Activated CD4-positive, alpha-beta T cell treated with anti-CD3 and anti-CD28 coated beads, Interleukin-10, Interleukin-2, amounts not matched to agents 100 ng/mL and 50 ng/mL, durations not matched to agents 16 hours and 8 hours (primary cell): ENCODE data around the gene SLC13A3.

Experiments
- DNase-seq: peaks from one replicate; pipeline ENCODE4 v3.0.0-alpha.2; 2020

Gene SLC13A3

GRCh38 chr20:46552460-46553420 lies 98.5 kb downstream of the SLC13A3 start:
- DNase-seq: peak; percentile 89

- no peak for DNase-seq
Observed at GRCh38 chr20:46551522-46552381, 99.5 kb downstream of the SLC13A3 start.

GRCh38 chr20:46550461-46550860 lies 100.8 kb downstream of the SLC13A3 start, which contains the start of gene OCSTAMP:
OCSTAMP (minus strand) TSS chr20:46550654; CDS start chr20:46550560, 94 bp downstream.
- DNase-seq: no peak

- DNase-seq: peak; percentile 21
Observed at GRCh38 chr20:46549188-46549972, 101.9 kb downstream of the SLC13A3 start.

DNA sequence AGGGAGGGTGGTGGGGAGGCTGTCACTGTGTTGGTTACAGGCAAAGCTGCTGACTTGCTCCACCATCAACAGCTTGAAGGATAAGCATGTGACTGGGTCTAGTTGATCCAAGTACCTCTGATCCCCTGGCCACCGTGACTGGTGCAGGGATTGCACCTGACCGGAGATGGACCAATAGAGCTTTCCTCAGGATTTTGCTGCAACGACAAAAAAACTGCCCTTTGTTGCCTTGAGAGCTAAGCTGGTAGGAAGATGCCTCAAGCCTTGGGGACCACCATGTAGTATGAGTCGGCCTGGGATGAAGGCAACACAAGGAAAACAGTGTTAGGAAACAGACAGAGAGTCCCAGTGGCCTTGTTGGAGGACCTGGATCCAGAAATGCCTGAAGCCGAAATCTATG lies 102.6 kb downstream of the SLC13A3 start:
- DNase-seq: no peak

GRCh38 chr20:46547995-46548394 lies 103.3 kb downstream of the SLC13A3 start:
- no peak for DNase-seq

GRCh38 chr20:46546936-46547335 lies 104.3 kb downstream of the SLC13A3 start:
- peak; percentile 69 for DNase-seq

GRCh38 chr20:46546298-46546697 lies 105.0 kb downstream of the SLC13A3 start:
- peak; percentile 33 for DNase-seq

DNA sequence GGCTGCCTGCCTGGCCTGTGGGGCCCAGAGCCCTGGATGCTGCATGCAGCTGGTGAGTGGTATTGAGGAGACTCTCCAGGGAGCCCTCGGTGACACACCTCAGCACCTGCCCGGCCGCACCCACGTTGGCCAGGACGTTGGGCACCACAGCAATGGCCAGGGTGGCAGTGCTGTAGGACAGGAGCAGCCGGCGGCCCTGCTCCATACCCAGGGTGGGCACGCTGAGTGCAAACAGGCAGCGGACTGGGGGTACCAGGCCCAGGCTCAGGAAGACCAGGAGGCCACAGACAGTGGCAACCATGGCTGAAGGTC lies 105.5 kb downstream of the SLC13A3 start:
- DNase-seq: no peak

- peak; percentile 93 for DNase-seq
Observed at GRCh38 chr20:46545077-46545826, 106.0 kb downstream of the SLC13A3 start.

DNA sequence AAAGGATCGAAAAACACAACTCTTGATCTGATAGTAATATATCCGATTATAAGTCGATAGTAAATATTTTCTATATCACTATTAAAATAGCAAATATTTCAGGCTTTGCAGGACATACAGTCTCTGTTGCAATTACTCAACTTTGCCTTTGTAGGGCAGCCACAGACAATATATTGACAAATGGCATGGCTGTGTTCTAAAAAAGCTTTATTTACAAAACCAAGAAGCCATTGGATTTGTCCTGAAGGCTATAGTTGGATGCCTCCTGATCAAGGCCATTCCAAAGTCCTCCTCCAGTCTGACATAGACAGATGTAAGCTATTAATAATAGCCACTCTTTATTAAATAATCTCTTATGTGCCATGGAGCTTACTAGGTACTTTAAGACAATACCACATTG lies 106.7 kb downstream of the SLC13A3 start:
- no peak for DNase-seq

- no peak for DNase-seq
Observed at GRCh38 chr20:46543959-46544358, 107.3 kb downstream of the SLC13A3 start.

DNA sequence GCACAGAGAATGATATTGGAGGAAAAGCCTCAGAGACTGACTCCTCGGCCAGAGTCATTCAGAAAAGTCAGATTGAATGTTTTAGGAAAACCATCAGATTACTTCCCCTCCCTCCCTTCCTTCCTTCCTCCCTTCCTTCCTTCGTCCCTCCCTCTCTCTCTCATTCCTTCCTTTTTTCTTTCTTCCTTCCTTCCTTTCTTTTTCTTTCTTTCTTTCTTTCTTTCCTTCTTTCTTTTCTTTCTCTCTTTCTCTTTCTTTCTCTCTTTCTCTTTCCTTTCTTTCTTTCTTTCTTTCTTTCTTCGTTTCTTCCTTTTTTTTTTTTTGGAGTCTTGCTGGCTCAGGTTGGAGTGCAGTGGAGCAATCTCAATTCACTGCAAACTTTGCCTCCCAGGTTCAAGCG lies 108.2 kb downstream of the SLC13A3 start:
- DNase-seq: no peak

GRCh38 chr20:46541229-46541935 lies 109.9 kb downstream of the SLC13A3 start:
- no peak for DNase-seq

DNA sequence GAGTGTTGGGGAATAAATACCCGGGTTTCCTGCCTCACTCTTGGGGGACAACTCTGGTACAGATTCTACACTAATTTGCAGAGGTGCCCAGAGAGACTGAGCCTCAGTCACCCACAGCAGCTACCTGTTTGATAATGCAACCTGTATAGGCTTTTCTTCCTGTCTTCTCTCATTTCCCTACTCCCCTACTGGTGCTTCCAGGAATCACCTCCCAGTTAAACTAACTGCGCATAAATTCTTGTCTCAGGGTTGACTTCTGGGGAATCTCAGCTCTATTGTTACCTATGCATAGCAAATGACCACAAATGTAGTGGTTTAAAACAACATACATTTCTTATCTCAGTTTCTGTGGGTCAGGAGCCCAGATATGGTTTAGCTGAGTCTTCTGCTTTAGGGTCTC lies 112.1 kb downstream of the SLC13A3 start:
- DNase-seq: no peak

- DNase-seq: no peak
Observed at GRCh38 chr20:46530640-46531039, 120.6 kb downstream of the SLC13A3 start.

- DNase-seq: peak; percentile 22
Observed at GRCh38 chr20:46523696-46524328, 127.4 kb downstream of the SLC13A3 start.

DNA sequence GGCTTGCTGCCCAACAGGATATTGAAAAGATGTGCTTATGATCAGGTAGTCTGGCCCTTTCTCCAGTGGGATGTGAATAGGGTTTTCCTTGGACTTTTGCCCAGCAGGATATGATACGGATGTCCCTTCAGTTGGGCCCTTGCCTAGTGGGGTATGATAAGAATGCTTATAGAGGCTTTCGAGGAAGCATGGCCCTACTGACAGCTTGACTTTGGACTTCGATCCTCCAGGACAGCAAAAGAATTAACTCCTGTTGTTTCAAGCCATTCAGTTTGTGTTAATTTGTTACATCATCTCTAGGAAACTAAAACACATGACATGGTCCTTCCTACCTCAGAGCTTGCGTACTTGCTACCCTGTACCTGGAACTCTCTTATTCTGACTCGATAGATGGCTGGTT lies 128.2 kb downstream of the SLC13A3 start:
- DNase-seq: no peak

GRCh38 chr20:46520976-46521579 lies 130.2 kb downstream of the SLC13A3 start:
- DNase-seq: peak; percentile 79

DNA sequence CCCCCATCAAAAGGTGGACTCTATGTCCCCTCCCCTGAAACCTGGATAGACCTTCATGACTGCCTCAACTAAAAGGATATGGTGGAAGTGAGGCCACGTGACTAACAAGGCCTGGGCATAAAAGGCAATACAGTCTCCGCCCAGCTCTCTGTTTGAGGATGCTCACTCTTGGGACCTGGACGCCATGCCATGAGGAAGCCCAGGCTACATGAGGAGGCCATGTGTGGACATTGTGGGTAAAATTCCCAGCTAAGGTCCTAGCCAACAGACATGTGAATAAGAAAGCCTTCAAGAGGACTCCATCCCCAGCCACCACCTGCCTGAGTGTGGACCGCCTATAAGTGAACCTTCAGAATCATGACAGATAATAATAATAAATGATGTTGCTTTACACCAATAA lies 130.7 kb downstream of the SLC13A3 start:
- DNase-seq: no peak
